ENCODE results near the gene CACNA1S.

Gene CACNA1S

GRCh38 chr1:201028461-201028889 lies 83.8 kb downstream of the CACNA1S start:
- DNase-seq (ENCODE audit: low spot score) = no peak

- DNase-seq (ENCODE audit: low spot score) = no peak
These were observed 85.4 kb downstream of the CACNA1S start for GRCh38 chr1:201026836-201027235.

GRCh38 chr1:201026234-201026633 lies 86.0 kb downstream of the CACNA1S start:
- no peak for DNase-seq (ENCODE audit: low spot score)

DNA sequence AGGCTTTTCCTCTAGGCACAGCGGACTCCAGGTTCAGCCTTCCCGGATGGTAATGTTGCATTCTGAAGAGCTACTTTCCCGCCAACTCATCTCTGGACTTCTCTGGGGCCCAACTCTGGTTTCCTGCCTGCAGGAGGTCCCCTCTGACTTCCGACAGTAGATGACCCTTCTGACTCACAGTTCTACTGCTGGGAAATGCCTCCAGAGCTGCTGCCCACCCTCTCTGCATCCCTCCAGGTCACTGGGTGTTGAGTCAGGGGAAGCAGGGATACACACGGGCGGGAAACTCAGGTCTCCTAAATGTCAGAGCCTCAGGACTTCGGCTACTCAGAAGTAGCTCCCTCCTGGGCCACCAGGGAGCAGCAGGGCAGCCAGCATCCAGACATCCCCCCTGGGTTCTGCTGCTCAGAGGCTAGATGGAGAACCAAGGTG lies 86.6 kb downstream of the CACNA1S start:
- peak; percentile 80 for DNase-seq (ENCODE audit: low spot score)

- no peak for DNase-seq (ENCODE audit: low spot score)
These were observed 87.6 kb downstream of the CACNA1S start for GRCh38 chr1:201024625-201024998.

DNA sequence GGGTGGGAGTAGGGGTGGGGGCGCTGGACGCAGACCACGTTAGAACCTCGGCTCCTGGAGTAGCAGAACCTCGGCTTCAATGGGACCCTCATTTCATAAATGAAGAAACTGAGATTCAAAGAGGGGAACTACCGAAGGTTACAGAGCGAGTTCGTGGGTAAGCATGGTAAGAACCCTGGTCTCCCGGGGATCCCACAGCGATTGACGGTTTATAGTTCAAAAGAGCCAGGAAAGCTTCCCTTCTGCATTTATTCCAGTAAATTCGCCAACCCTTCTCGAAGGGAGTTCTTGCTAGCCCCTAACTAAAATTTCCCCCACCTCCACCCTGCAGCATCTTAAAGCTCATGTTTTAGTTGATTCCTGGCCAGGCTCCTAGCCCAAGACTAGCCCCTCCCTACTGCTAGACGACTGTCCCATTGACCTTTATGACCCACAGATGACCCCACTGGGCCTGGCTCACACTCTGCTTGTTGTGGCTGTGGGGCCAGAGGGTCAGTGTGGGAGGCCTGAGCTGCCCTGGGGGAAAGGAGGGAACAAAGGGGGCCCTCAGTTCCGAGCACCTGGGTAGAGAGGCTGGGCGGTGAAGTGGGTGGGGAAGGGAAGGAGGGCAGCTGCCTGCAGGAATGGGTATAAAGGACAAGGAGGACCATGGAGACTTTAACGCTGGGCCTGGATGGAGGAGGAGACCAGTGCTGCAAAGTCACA lies 88.2 kb downstream of the CACNA1S start:
- DNase-seq (ENCODE audit: low spot score) = no peak

DNA sequence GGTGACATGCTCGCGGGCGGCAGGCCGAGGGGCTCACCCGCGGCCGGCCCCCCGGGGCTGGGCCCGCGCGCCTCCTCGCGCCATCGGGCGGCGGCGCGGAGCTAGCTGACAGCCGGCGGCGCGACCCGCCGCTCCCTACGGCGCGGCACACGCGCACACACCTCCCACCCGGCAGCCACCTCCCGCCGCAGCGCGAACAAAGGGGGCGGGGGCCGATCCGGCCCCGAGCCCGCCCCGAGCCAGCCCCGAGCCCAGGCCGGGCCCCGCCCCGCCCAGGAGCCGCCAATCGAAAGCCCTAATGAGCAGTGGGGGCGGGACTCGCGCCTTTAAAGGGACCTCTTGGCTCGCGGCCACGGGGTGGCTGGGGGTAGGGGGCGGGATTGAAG lies 88.7 kb downstream of the CACNA1S start, which contains the start of gene KIF21B:
Gene KIF21B (minus strand): TSS at position 198 of the 386 bp plus-strand sequence. CDS start 331 bp downstream, outside the sequence.
- peak; percentile 94 for DNase-seq (ENCODE audit: low spot score)

DNA sequence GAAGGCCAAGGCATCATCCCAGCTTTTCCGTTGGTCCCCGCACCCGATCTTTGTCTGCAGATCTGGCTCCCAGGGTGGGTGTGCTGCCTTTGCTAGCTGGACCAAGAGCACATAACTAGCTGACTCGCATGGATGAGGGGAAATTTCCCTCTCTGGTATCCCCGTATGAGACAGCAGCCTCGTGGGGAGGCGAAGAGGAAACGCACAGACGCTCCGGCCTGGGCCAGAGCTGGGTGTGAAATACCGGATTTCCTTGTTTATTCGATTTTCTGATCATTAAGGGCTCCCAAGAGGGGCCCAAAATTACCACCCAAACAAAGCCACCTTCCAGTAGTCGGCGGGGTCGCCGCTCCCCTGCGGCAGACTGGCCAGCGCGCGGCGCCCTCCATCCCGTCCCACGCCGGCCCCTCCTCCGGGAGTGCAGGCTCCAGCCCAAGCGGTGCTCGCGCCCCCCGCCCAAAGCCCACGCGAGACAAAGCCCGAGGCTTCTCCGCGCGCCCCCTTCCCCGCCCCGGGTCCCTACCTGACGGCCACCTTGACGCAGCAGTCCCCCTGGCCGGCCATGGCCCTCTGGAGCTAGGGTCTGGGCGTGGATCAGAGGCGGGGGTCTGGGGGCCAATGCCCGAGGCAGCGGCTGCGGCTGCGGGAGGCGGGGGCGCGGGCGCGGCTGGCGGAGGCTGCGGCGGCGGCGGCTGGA lies 89.3 kb downstream of the CACNA1S start:
- peak; percentile 51 for DNase-seq (ENCODE audit: low spot score)

DNA sequence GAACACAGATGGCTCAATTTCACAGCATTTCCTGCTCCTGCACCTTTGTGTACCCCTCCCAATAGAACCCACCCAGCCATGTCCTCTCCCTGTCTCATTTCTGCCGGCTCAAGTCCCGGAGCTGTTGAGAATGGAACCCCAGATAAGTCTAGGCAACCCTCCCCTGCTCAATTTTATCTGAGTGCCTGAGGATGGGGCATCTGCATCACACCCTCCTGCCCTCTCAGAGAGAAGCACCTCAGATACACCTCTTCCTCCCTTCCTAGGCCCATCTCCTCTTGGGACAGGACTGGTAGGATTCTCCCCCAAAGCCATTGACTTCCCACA lies 89.8 kb downstream of the CACNA1S start:
- no peak for DNase-seq (ENCODE audit: low spot score)

DNA sequence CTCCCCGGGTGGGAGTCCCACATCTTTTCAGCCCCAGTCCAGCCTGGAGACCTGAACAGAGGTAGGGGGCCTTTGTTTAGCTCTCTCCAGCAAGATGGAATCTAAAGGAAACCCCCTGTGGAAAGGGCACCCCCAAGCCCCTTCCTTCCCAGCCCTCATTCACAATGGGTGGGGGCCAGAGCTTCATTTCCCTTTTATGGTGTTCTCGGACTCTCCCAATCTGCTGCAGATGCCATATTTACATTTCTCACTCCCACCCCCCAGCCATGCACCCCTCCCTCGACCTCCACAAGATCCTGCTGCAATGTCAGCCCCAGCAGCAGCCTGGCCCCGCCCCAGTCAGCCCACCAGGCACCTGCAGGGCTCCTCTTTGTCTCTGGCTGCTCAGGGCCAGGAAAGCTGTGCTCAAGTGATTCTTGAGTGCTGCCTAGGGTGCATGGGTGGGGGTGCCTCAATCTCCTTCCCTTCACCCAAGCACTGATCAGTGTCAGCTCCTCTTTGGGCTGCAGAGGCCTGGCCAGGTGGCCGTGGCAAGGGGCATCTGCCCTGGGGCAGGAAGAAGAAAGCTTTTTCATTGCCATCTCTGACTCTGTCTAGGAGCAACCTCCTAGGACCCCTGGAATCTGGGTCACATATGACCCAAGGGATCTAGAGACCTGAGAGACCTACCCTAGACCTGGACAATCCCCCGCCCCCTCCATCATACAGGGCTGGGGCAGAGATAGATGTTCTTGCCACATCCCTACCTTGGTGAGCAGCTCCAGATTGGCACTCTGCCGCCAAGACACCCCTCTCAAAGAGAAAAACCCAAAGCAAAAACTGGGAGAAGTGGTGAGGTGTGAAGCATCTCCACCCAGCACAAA lies 90.4 kb downstream of the CACNA1S start:
- no peak for DNase-seq (ENCODE audit: low spot score)

DNA sequence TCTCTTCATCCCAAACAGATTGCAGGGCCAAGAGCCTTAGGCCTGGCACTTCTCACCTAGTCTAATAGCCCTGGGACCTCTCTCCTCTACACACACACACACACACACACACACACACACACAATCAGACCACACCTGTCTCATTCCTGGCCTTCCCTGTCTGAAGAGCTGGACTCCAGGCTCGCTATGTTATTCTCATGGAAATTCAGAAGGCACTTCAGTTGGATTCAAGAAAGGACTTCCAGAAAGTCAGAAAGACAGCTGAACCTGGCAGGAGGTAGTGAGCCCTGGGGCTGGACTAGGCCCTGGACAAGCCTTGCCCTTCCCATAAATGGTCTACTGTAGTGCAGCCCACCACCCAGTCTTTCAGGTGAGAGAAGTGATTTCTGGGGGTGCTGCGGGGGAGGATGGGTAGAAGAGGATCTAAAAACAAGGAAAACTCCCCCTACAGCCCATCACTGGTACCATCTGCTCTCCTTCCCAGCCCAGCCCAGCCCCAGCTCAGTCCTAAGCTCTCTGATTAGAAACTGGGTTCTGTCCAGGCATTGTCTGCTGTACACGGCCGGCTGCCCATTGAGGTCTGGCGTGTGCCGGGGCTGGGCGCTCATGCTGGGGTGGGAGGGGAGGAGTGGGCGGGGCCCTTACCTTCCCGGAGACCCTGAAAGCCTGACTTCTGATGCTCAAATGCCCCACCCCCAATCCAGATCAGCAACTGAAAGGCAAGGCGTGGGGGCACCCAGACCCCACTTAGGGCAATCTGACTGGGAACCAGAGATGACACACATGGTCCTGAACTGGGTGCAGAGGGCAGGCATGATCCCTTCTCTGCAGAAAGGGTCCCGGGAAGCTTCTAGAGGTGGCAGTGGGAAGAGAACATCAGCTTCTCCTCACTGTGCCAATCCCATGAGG lies 91.3 kb downstream of the CACNA1S start:
- no peak for DNase-seq (ENCODE audit: low spot score)

DNA sequence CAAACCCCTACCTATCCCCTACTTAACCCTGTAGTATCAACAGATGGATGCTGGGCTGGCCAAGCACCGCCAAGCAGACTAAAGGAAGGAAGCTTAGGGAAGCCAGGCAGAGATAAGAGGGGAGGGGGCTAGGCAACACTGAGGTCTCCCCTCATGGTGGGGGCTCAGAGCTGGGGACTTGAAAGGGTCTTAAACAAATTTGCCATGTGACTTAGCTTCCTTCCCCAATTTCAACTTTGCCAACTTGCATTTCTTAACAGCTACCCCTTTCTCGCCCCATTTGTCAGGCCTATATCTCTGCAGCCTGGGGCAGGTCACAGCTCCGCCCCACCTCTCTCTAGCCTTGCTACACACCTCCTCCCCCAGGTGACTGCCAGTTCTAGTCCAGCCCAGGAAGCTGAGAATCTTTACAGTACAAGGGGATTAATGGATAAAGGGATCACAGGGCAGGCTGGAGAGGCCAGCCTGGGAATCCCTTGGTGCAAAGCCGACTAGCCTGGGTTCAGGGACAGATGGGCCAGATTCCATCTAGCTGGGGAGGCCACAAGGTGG lies 92.1 kb downstream of the CACNA1S start:
- DNase-seq (ENCODE audit: low spot score) = peak; percentile 62

DNA sequence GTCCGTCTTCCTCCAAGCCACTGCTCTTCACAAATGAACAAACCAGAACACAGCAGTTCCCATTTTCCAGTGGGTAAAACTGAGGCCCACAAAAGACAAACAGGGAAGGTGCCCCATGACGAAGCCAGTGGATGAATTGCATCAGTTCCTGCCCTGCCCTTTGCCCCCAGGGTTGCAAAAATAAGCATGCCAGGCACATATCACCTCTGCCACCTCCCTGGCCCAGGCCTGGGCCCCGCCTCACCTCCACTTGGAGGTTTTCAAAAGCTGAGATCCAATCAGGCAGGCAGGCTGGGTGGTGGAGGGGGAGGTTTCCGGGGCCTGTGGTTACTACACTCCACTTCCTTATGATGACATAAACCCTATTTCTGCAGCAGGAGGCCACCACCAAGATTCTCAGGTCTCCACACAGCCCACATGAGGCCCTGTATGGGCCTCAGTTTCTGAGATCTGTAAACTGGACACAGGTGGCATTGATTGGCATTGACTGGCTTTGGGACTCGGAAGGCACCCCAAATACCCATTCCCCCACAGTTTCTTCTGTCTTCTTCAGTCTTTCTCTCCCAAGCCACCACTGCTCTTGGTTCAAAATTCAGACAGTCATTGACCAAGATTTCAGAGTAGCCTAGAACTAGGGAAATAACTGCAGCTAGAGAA lies 92.8 kb downstream of the CACNA1S start:
- DNase-seq (ENCODE audit: low spot score) = peak; percentile 97

DNA sequence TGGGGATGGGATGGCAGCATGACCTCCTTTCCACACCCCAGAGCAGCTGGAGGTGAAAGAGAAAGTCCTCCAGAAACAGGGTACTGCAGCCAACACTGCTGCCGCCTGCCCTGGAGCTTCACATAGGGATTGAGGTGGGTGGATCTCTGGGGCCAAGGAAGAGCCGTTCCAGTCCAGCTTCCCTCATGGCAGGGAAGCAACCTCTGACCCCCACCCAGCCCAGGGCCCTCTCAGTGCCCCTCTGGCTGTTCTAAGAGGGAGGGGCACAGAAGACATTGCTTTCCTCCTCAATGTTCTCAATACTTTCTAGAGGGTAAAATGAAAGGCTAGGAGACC lies 94.4 kb downstream of the CACNA1S start:
- DNase-seq (ENCODE audit: low spot score) = no peak

DNA sequence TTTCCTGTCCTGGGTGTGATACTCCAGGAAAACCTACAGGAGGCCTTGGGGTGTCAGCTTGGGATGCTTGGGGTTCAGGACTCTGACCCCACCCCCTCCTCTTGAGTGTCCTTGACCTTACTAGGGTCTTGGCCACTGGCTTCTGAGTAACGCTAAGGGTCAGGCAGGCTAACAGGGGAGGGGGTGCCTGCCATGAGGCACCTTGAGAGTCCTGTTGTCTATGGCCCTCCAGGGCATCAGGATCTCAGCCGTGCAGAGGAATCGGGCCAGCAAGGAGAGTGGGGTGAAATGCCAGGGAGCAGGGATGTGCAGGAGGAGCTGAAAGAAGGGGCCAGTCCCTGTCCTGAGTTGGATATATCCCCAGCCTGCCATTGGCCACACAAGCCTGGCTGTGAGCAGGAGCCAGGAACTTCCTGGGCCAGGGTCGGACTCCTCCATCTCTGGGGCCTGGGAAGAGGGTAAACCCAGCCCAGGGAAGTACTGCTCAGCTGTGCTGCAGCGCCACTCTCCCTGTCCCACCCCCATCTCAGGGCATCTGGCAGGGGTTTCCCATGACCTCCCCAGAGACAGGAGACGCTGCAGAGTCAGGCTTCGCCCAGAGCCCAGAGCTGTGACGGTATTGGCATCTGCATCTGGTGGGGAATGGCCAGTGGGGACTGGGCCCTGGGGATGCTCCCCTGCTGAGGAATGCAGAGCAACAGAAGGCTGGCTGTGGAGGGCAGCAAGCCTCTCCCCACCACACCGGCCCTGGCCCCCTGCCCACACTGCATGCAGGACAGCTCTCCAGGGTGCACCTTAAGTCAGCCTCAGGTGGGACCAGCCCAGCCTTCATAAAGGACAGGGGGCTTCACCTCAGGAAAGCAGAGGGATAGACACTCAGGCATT lies 95.0 kb downstream of the CACNA1S start:
- DNase-seq (ENCODE audit: low spot score) = no peak

DNA sequence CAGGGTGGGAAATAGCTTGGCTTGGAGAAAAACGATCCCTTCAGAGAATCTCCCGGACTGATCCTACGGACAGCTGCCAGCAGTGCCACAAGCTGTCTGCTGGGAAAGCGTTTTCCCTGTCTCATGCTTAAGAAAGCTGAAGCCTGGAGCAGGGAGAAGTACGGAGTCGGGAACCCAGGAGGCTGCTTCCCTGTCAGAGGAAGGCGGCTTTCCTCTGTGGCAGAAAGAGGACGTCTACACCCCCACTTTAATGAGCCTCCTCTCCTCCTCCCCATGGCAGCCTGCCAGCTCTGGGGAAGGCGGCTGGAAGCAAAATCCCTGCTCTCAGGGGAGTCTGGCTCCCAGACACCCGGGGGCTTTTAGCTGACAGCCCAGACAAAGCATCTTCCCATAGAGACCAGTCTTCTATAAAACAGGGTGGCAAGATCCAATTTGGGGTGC lies 96.0 kb downstream of the CACNA1S start:
- DNase-seq (ENCODE audit: low spot score) = no peak

DNA sequence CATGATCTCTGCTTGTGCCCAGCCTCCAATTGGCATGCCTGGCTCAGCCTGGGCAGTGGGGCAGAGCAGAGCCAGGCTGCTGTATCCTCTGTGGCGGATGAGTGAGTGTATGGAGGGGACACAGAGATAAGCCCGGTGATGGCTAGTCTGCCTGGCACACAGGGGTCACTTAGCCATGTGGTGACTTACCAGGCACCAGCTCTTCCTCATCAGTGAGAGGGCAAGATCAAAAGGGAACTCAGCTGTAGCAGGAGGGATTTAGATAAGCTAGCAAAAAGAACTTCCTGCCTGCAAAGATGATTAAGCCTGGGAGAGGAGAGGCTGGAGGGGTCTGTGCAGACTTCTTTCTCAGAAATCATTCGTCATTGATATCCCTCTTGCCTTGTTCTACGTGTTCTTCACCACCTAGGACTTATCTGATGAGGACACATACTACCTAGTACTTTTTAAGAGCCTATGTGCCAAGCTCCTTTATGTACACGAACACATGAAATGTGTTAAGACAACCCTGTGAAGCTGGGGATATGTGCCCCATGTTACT lies 96.6 kb downstream of the CACNA1S start:
- peak; percentile 70 for DNase-seq (ENCODE audit: low spot score)

GRCh38 chr1:201014816-201015200 lies 97.4 kb downstream of the CACNA1S start:
- DNase-seq (ENCODE audit: low spot score) = no peak

GRCh38 chr1:201013991-201014815 lies 98.0 kb downstream of the CACNA1S start:
- no peak for DNase-seq (ENCODE audit: low spot score)
